ENCODE results near the gene OBSL1. TPM values are rescaled to one million over a fixed set of nuclear protein-coding genes. Genes with fewer than 3 reads are reported as not detected.

The OBSL1 gene
- total and polyA plus RNA-seq, 10 of the 15 experiments (the other 5 are each of a cell fraction or from before 2014, with no cell fraction given): 0.14 to 0.77 TPM; not detected in 8

GRCh38 chr2:219567131-219567530, 4.2 kb downstream of the OBSL1 start:
- no peaks in the 10 kb centered on the region for H3K79me2 ChIP-seq (ENCODE audit: control insufficient read depth, insufficient read depth, low read length)
- no peaks in the 10 kb centered on the region for H3K4me1 ChIP-seq (ENCODE audit: control insufficient read depth, insufficient read depth, low read length)
- ATAC-seq (no peak), FAIRE-seq (no peak), DNase-seq (ENCODE audit: low read depth, low spot score) (no peak)
- H2AFZ ChIP-seq (ENCODE audit: control insufficient read depth, low read depth, low read length): no peak overlapping the region
- H3K36me3 ChIP-seq (ENCODE audit: control insufficient read depth in 2 of 2, insufficient read depth in 2 of 2, low read length in 1 of 2): no peaks in the 10 kb centered on the region
- no peaks in the 10 kb centered on the region for H4K20me1 ChIP-seq (ENCODE audit: control insufficient read depth, insufficient read depth)
- SMC1A ChIA-PET (ENCODE audit: uncharacterized antibody, unreplicated experiment): no interaction called here
- WGBS (ENCODE audit: insufficient coverage, insufficient replicate concordance, low lambda C conversion rate, missing lambda C conversion rate): 65% methylated on average over 18 of the region's 18 CpGs
- no peaks in the 10 kb centered on the region for H3K9me3 ChIP-seq (replicated peaks; ENCODE audit: control insufficient read depth, insufficient read depth, low read length)
- in situ Hi-C loops (cut with MboI) (no loop called here), intact Hi-C loops (cut with micrococcal nuclease; ENCODE audit: unreplicated experiment) (no loop called here)
- BruUV-seq (replicated peaks): no TSS peak
- no peak overlapping the region for H3K27ac ChIP-seq (ENCODE audit: control insufficient read depth, insufficient read depth)
- CTCF ChIA-PET: no interaction called here
- no peak for TF ChIP-seq CBFB (IDR thresholded peaks at IDR 0.05; ENCODE audit: low read depth)
- TF ChIP-seq PKNOX1 (IDR thresholded peaks at IDR 0.05): no peak
- TF ChIP-seq ATF7 (IDR thresholded peaks at IDR 0.05; ENCODE audit: low read depth): no peak
- TF ChIP-seq MYB (IDR thresholded peaks at IDR 0.05; ENCODE audit: borderline replicate concordance, low read depth, low read length): no peak
- no peak for TF ChIP-seq RELB (IDR thresholded peaks at IDR 0.05; ENCODE audit: low read depth)
- H3K9ac ChIP-seq (ENCODE audit: control insufficient read depth, insufficient read depth, low read length): no peak overlapping the region
- POLR2A ChIA-PET: no interaction called here
- RAD21 ChIA-PET (ENCODE audit: unreplicated experiment): no interaction called here
- H3K27me3 ChIP-seq (replicated peaks in 1 of 2; ENCODE audit: control insufficient read depth in 2 of 2, insufficient read depth in 2 of 2, low read length in 1 of 2): peaks cover 2 to 4% of the 10 kb centered on the region in 2 experiments; a peak in 3 of 4 replicates
- no peak overlapping the region for H3K4me3 ChIP-seq
- H3K4me2 ChIP-seq (ENCODE audit: control insufficient read depth, insufficient read depth): no peak overlapping the region

- no peaks in the 10 kb centered on the region for H4K20me1 ChIP-seq (ENCODE audit: control insufficient read depth, insufficient read depth)
- no peak for ATAC-seq
- no peak overlapping the region for H3K9ac ChIP-seq (ENCODE audit: control insufficient read depth, insufficient read depth, low read length)
- no peak for FAIRE-seq
- H3K27ac ChIP-seq (ENCODE audit: control insufficient read depth, insufficient read depth): no peak overlapping the region
- WGBS (ENCODE audit: insufficient coverage, insufficient replicate concordance, low lambda C conversion rate, missing lambda C conversion rate): 74% methylated on average over 11 of the region's 11 CpGs
- H3K27me3 ChIP-seq (replicated peaks in 1 of 2; ENCODE audit: control insufficient read depth in 2 of 2, insufficient read depth in 2 of 2, low read length in 1 of 2): peaks cover 0 to 3% of the 10 kb centered on the region in 2 experiments; a peak in 2 of 4 replicates
- no peaks in the 10 kb centered on the region for H3K79me2 ChIP-seq (ENCODE audit: control insufficient read depth, insufficient read depth, low read length)
- in situ Hi-C loops (cut with MboI): no loop called here
- no peaks in the 10 kb centered on the region for H3K36me3 ChIP-seq (ENCODE audit: control insufficient read depth in 2 of 2, insufficient read depth in 2 of 2, low read length in 1 of 2)
- intact Hi-C loops (cut with micrococcal nuclease; ENCODE audit: unreplicated experiment): no loop called here
- POLR2A ChIA-PET: no interaction called here
- H3K4me2 ChIP-seq (ENCODE audit: control insufficient read depth, insufficient read depth): no peak overlapping the region
- CTCF ChIA-PET: no interaction called here
- no peak overlapping the region for H3K4me3 ChIP-seq
- H3K4me1 ChIP-seq (ENCODE audit: control insufficient read depth, insufficient read depth, low read length): no peaks in the 10 kb centered on the region
- no peak overlapping the region for H2AFZ ChIP-seq (ENCODE audit: control insufficient read depth, low read depth, low read length)
- no TSS peak for BruUV-seq (replicated peaks)
- no peaks in the 10 kb centered on the region for H3K9me3 ChIP-seq (replicated peaks; ENCODE audit: control insufficient read depth, insufficient read depth, low read length)
- RAD21 ChIA-PET (ENCODE audit: unreplicated experiment): no interaction called here
- SMC1A ChIA-PET (ENCODE audit: uncharacterized antibody, unreplicated experiment): no interaction called here
- DNase-seq (ENCODE audit: low read depth, low spot score): no peak
- TF ChIP-seq BCL11A (IDR thresholded peaks at IDR 0.05; ENCODE audit: low read depth, low read length) (no peak), SKIL (IDR thresholded peaks at IDR 0.05; ENCODE audit: low read depth, poor library complexity, severe bottlenecking) (no peak), POU2F2 (IDR thresholded peaks at IDR 0.05; ENCODE audit: borderline replicate concordance, low read depth, low read length) (no peak), E4F1 (IDR thresholded peaks at IDR 0.05; ENCODE audit: borderline replicate concordance, partially characterized antibody) (no peak), ZNF622 (IDR thresholded peaks at IDR 0.05) (no peak), PAX8 (IDR thresholded peaks at IDR 0.05) (no peak)
Measured at GRCh38 chr2:219566640-219567039, 4.7 kb downstream of the OBSL1 start.
